K562 (cell line): ENCODE results near the gene MEA1. TPM values are rescaled to one million over a fixed set of nuclear protein-coding genes. Genes with fewer than 3 reads are reported as not detected.

Experiments used
- ASH1L ChIP-seq: fragments of 450-650 bp; IDR thresholded peaks from 2 replicates; pipeline ENCODE4 v1.6.1; 2018; ENCODE audit warnings: borderline replicate concordance, mild to moderate bottlenecking, low read depth; ENCODE audit not compliant: partially characterized antibody
- CBFB ChIP-seq: sonication (generic); formaldehyde crosslinking; IDR thresholded peaks from 2 replicates; pipeline ENCODE4 v1.4.0; 2020; ENCODE audit warnings: mild to moderate bottlenecking, missing genetic modification reagents
- ETS2 ChIP-seq: IDR thresholded peaks from 2 replicates; pipeline ENCODE4 v1.6.1; 2016; ENCODE audit warnings: borderline replicate concordance, missing genetic modification characterization, mild to moderate bottlenecking, moderate library complexity, missing compliant biosample characterization; ENCODE audit not compliant: poor library complexity, severe bottlenecking
- FOXJ3 ChIP-seq: sonication (generic); formaldehyde crosslinking; IDR thresholded peaks from 2 replicates; pipeline ENCODE4 v1.4.0; 2020; ENCODE audit warnings: mild to moderate bottlenecking, missing genetic modification reagents
- HDAC2 ChIP-seq: fragments of 450-650 bp; IDR thresholded peaks from 2 replicates; pipeline ENCODE4 v1.6.1; 2016; ENCODE audit warnings: mild to moderate bottlenecking
- NCOA1 ChIP-seq: fragments of 450-650 bp; IDR thresholded peaks from 2 replicates; pipeline ENCODE4 v1.6.1; 2016; ENCODE audit warnings: low read depth
- PHF8 ChIP-seq: fragments of 200-600 bp; sonication (generic); IDR thresholded peaks from 2 replicates; pipeline ENCODE4 v1.6.1; 2012; ENCODE audit warnings: mixed run types, mild to moderate bottlenecking, inconsistent platforms, low read length, moderate library complexity, borderline replicate concordance
- SAFB ChIP-seq: fragments of 200-400 bp; formaldehyde crosslinking; IDR thresholded peaks from 2 replicates; pipeline ENCODE4 v1.6.1; 2017; ENCODE audit warnings: low read depth, low read length, borderline replicate concordance
- SMAD2 ChIP-seq: fragments of 150-350 bp; IDR thresholded peaks from 2 replicates; pipeline ENCODE4 v1.6.1; 2014; ENCODE audit warnings: low read depth, mild to moderate bottlenecking, low read length
- SMARCB1 ChIP-seq: IDR thresholded peaks from 2 replicates; pipeline ENCODE4 v1.6.1; 2011; ENCODE audit warnings: improper control_type of control experiment, low read depth; ENCODE audit not compliant: insufficient read length
- SREBF1 ChIP-seq: fragments of 150-350 bp; IDR thresholded peaks from 2 replicates; pipeline ENCODE4 v1.6.1; 2014; ENCODE audit warnings: antibody characterized with exemption, low read depth, low read length, borderline replicate concordance
- TBP ChIP-seq: optimal IDR thresholded peaks from 2 replicates; pipeline ENCODE3; 2011; ENCODE audit warnings: low read depth, low read length, improper control_type of control experiment
- TOE1 ChIP-seq, 2 experiments: fragments of 450-650 bp in 1 of 2; sonication (generic) in 1 of 2; formaldehyde crosslinking in 1 of 2; IDR thresholded peaks; 2 replicates each; pipeline versions ENCODE4 v1.7.1 to v1.8.0; 2016 to 2022; ENCODE audit warnings: borderline replicate concordance in 2 of 2, mild to moderate bottlenecking in 2 of 2, antibody characterized with exemption in 1 of 2, inconsistent platforms in 1 of 2, low read depth in 1 of 2, missing genetic modification reagents in 1 of 2, moderate library complexity in 1 of 2
- ZNF407 ChIP-seq: fragments of 450-650 bp; IDR thresholded peaks from 2 replicates; pipeline ENCODE4 v1.6.1; 2016; ENCODE audit warnings: low read depth
- ZNF584 ChIP-seq: fragments of 200-800 bp; sonication (Bioruptor generic); IDR thresholded peaks from 2 replicates; pipeline ENCODE4 v1.6.1; 2016; ENCODE audit warnings: low read depth, mild to moderate bottlenecking, missing genetic modification characterization, missing compliant biosample characterization
- polyA plus RNA-seq, 8 experiments: library from polyadenylated mRNA; depleted of rRNA in 4 of 8; stranded (reverse) in 5 of 8; unstranded in 3 of 8; fragments of >200 nt; fragmentation: Nextera tagmentation in 2 of 8; fragmentation: Illumina TruSeq in 1 of 8; extraction: Ambion mirVana in 2 of 8; extraction: Trizol in 1 of 8; gene quantifications; 2 replicates each; pipeline versions ENCODE4 v1.2.1 to v1.2.3, GENCODE V29; 2011 to 2014; ENCODE audit warnings: inconsistent platforms in 1 of 8, missing spikeins in 1 of 8
- total RNA-seq, 7 experiments: library from RNA; depleted of rRNA in 6 of 7; stranded (reverse); fragments of >200 nt in 6 of 7; fragmentation: Illumina TruSeq in 2 of 7; extraction: Trizol in 2 of 7; gene quantifications; 2 replicates each; pipeline versions ENCODE4 v1.2.1 to v1.2.3, GENCODE V29; 2011 to 2021; ENCODE audit warnings: low replicate concordance in 1 of 7
- TF ChIP-seq, protein P1 (sequence below), 2 experiments: fragments of 200-800 bp in 1 of 2; sonication (Bioruptor generic) in 1 of 2; sonication (generic) in 1 of 2; formaldehyde crosslinking in 1 of 2; IDR thresholded peaks in 1 of 2; conservative IDR thresholded peaks in 1 of 2; 2 replicates each; pipeline versions ENCODE4 v1.5.0 to v1.6.1; 2016 to 2020; ENCODE audit warnings: missing compliant biosample characterization in 1 of 2, missing genetic modification characterization in 1 of 2, missing genetic modification reagents in 1 of 2

The MEA1 gene
- total and polyA plus RNA-seq, 9 of the 15 experiments (the other 6 are each of a cell fraction or from before 2014, with no cell fraction given) = 86.8 to 210 (median 152) TPM

GRCh38 chr6:43059168-43060033 is 45.7 kb upstream of the MEA1 start, which contains the start of the genes KLC4 and MRPL2 (continued):
- peak; percentile 91; the same call in 1 of the 2 replicates for TF ChIP-seq TOE1 (IDR thresholded peaks at IDR 0.05; ENCODE audit: borderline replicate concordance)
- TF ChIP-seq TOE1 (CRISPR knock-in tag; IDR thresholded peaks at IDR 0.05; ENCODE audit: borderline replicate concordance, low read depth) = no peak
- TF ChIP-seq CBFB (CRISPR knock-in tag) = no peak
- no peak for TF ChIP-seq ZNF407
- 0 out of 2 replicates have a peak, but pooled peaks have one; percentile 14 for TF ChIP-seq NCOA1
- peak; percentile 86 for TF ChIP-seq PHF8
- TF ChIP-seq HDAC2 = peak; percentile 61; the same call in 1 of the 2 replicates
- no peak for TF ChIP-seq FOXJ3 (CRISPR knock-in tag)
- TF ChIP-seq ZNF584 (CRISPR knock-in tag) = no peak
- no peak for TF ChIP-seq SMARCB1
- TF ChIP-seq ETS2 (tag) = no peak
- TF ChIP-seq SAFB = no peak
- peak; percentile 40; the same call in 1 of the 2 replicates for TF ChIP-seq SREBF1
- no peak for TF ChIP-seq SMAD2
- TF ChIP-seq TBP = peak; percentile 88
- TF ChIP-seq, protein P1, sequence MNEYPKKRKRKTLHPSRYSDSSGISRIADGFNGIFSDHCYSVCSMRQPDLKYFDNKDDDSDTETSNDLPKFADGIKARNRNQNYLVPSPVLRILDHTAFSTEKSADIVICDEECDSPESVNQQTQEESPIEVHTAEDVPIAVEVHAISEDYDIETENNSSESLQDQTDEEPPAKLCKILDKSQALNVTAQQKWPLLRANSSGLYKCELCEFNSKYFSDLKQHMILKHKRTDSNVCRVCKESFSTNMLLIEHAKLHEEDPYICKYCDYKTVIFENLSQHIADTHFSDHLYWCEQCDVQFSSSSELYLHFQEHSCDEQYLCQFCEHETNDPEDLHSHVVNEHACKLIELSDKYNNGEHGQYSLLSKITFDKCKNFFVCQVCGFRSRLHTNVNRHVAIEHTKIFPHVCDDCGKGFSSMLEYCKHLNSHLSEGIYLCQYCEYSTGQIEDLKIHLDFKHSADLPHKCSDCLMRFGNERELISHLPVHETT (CRISPR knock-in tag; conservative IDR thresholded peaks at IDR 0.05 in 1 of 2, IDR thresholded peaks at IDR 0.05 in 1 of 2) = peak in 1 of 2 experiments; percentile 67; a peak in 2 of 4 replicates
- TF ChIP-seq ASH1L = no peak
